ENCODE measurements around the gene ANO1.

- TF ChIP-seq POLR2AphosphoS5 (IDR thresholded peaks at IDR 0.05) (no peak), POLR2A (IDR thresholded peaks at IDR 0.05) (no peak)
- TF ChIP-seq, protein P1, sequence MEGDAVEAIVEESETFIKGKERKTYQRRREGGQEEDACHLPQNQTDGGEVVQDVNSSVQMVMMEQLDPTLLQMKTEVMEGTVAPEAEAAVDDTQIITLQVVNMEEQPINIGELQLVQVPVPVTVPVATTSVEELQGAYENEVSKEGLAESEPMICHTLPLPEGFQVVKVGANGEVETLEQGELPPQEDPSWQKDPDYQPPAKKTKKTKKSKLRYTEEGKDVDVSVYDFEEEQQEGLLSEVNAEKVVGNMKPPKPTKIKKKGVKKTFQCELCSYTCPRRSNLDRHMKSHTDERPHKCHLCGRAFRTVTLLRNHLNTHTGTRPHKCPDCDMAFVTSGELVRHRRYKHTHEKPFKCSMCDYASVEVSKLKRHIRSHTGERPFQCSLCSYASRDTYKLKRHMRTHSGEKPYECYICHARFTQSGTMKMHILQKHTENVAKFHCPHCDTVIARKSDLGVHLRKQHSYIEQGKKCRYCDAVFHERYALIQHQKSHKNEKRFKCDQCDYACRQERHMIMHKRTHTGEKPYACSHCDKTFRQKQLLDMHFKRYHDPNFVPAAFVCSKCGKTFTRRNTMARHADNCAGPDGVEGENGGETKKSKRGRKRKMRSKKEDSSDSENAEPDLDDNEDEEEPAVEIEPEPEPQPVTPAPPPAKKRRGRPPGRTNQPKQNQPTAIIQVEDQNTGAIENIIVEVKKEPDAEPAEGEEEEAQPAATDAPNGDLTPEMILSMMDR (IDR thresholded peaks at IDR 0.05) = no peak
Measured at GRCh38 chr11:70212227-70212811, 134.2 kb downstream of the ANO1 start.

All from prostate gland (tissue), 2 donors.